IMR-90 (cell line): ENCODE data around the gene TNFAIP8L1. TPM values are rescaled to one million over a fixed set of nuclear protein-coding genes. Genes with fewer than 3 reads are reported as not detected.
A peak's percentile ranks its signal among the peaks of the same experiment; 100 is the strongest.

Experiments
- ATAC-seq: fragments of 200-7000 bp; cut with Tn5 transposase; 2 replicates; pipeline ENCODE4 v1.9.1; 2020; ENCODE audit warnings: low read depth, mild to moderate bottlenecking, moderate library complexity
- BruUV-seq: library from RNA; stranded (reverse); fragments of 400-500 nt; replicated peaks from 2 replicates; lab custom pipeline; 2021; lab: Mats Ljungman, UMichigan
- CTCF ChIA-PET: fragments of 300-600 bp; formaldehyde crosslinking; extraction: SDS; loops from one replicate; lab custom pipeline; 2021; ENCODE audit warnings: antibody characterized with exemption; lab: Yijun Ruan, JAX
- POLR2A ChIA-PET: fragments of 300-600 bp; sonication (Branson Sonifier 250); formaldehyde crosslinking; loops from one replicate; lab custom pipeline; 2022; ENCODE audit warnings: antibody characterized with exemption; ENCODE audit not compliant: unreplicated experiment; lab: Charles Lee
- DNase-seq: peaks from one replicate; pipeline ENCODE4 v3.0.0; 2013
- H2AFZ ChIP-seq: replicated peaks from 2 replicates; pipeline ENCODE3; 2013; ENCODE audit warnings: low read length, mild to moderate bottlenecking; ENCODE audit not compliant: poor library complexity
- H2AK5ac ChIP-seq: 2 replicates; pipeline ENCODE4 v1.6.1; 2013; ENCODE audit warnings: low read depth, low read length, inconsistent platforms
- H2AK9ac ChIP-seq: replicated peaks from 2 replicates; pipeline ENCODE3; 2013; ENCODE audit warnings: mild to moderate bottlenecking, low read depth, low read length, moderate library complexity; ENCODE audit not compliant: poor library complexity
- H2BK120ac ChIP-seq: 2 replicates; pipeline ENCODE4 v1.6.1; 2013; ENCODE audit warnings: low read depth, low read length, inconsistent platforms
- H2BK15ac ChIP-seq: 3 replicates; pipeline ENCODE4 v1.6.1; 2013; ENCODE audit warnings: low read depth, low read length, inconsistent platforms
- H2BK20ac ChIP-seq: 2 replicates; pipeline ENCODE4 v1.6.1; 2013; ENCODE audit warnings: low read depth, mild to moderate bottlenecking, inconsistent platforms, low read length, moderate library complexity
- H2BK5ac ChIP-seq: 2 replicates; pipeline ENCODE4 v1.6.1; 2013; ENCODE audit warnings: mild to moderate bottlenecking, low read depth, low read length, inconsistent platforms; ENCODE audit not compliant: poor library complexity, severe bottlenecking
- H3K14ac ChIP-seq: replicated peaks from 2 replicates; pipeline ENCODE4 v1.6.1; 2013; ENCODE audit warnings: low read depth, low read length, inconsistent platforms
- H3K18ac ChIP-seq: 2 replicates; pipeline ENCODE4 v1.6.1; 2013; ENCODE audit warnings: low read depth, low read length, control low read depth
- H3K23ac ChIP-seq: 2 replicates; pipeline ENCODE4 v1.6.1; 2013; ENCODE audit warnings: low read depth, low read length, inconsistent platforms
- H3K27ac ChIP-seq: 2 replicates; pipeline ENCODE4 v1.5.1; 2013; ENCODE audit warnings: mild to moderate bottlenecking, control low read depth, low read length; ENCODE audit not compliant: insufficient read depth
- H3K27me3 ChIP-seq: 2 replicates; pipeline ENCODE4 v1.6.1; 2013; ENCODE audit warnings: low read length; ENCODE audit not compliant: control insufficient read depth, insufficient read depth
- H3K36me3 ChIP-seq: 2 replicates; pipeline ENCODE4 v1.6.1; 2013; ENCODE audit warnings: low read length, mixed read lengths; ENCODE audit not compliant: control insufficient read depth, insufficient read depth
- H3K4ac ChIP-seq: 2 replicates; pipeline ENCODE4 v1.6.1; 2013; ENCODE audit warnings: low read depth, low read length, inconsistent platforms
- H3K4me1 ChIP-seq: 2 replicates; pipeline ENCODE4 v1.6.1; 2013; ENCODE audit warnings: low read length, mixed read lengths; ENCODE audit not compliant: control insufficient read depth, insufficient read depth
- H3K4me2 ChIP-seq: 2 replicates; pipeline ENCODE4 v1.6.1; 2013; ENCODE audit warnings: low read depth, mild to moderate bottlenecking, control low read depth, low read length, moderate library complexity
- H3K4me3 ChIP-seq: 2 replicates; pipeline ENCODE4 v1.5.1; 2013; ENCODE audit warnings: low read depth, mild to moderate bottlenecking, control low read depth, low read length, moderate library complexity; ENCODE audit not compliant: insufficient read depth
- H3K56ac ChIP-seq: 2 replicates; pipeline ENCODE4 v1.6.1; 2013; ENCODE audit warnings: low read length, inconsistent platforms; ENCODE audit not compliant: insufficient read depth; ENCODE audit errors: extremely low read depth
- H3K79me1 ChIP-seq, 2 experiments: 2 replicates each; pipeline ENCODE4 v1.6.1; 2013; ENCODE audit warnings: low read length in 2 of 2, inconsistent platforms in 1 of 2, low read depth in 1 of 2
- H3K9ac ChIP-seq: 2 replicates; pipeline ENCODE4 v1.6.1; 2013; ENCODE audit warnings: low read depth, low read length, control low read depth
- H3K9me1 ChIP-seq: 2 replicates; pipeline ENCODE4 v1.6.1; 2013; ENCODE audit warnings: low read length, inconsistent platforms; ENCODE audit not compliant: insufficient read depth
- H3K9me3 ChIP-seq: 2 replicates; pipeline ENCODE4 v1.6.1; 2013; ENCODE audit warnings: low read length; ENCODE audit not compliant: control insufficient read depth, insufficient read depth
- H4K20me1 ChIP-seq: 2 replicates; pipeline ENCODE4 v1.6.1; 2013; ENCODE audit warnings: low read length, inconsistent platforms; ENCODE audit not compliant: insufficient read depth
- H4K5ac ChIP-seq: 2 replicates; pipeline ENCODE4 v1.6.1; 2013; ENCODE audit warnings: mild to moderate bottlenecking, low read depth, low read length, control low read depth
- H4K8ac ChIP-seq, 2 experiments: 2 replicates each; pipeline ENCODE4 v1.6.1; 2013; ENCODE audit warnings: low read depth in 2 of 2, low read length in 2 of 2, control low read depth in 1 of 2, inconsistent platforms in 1 of 2
- H4K91ac ChIP-seq: 2 replicates; pipeline ENCODE4 v1.6.1; 2013; ENCODE audit warnings: low read depth, low read length, inconsistent platforms; ENCODE audit not compliant: insufficient read depth
- BHLHE40 ChIP-seq: fragments of 150-350 bp; IDR thresholded peaks from 2 replicates; pipeline ENCODE4 v1.6.1; 2016; ENCODE audit warnings: mild to moderate bottlenecking, low read depth, low read length
- CEBPB ChIP-seq: IDR thresholded peaks from 2 replicates; pipeline ENCODE4 v1.6.1; 2012; ENCODE audit warnings: low read depth, low read length, improper control_type of control experiment
- CHD1 ChIP-seq: IDR thresholded peaks from 2 replicates; pipeline ENCODE4 v1.6.1; 2012; ENCODE audit warnings: low read depth, low read length, improper control_type of control experiment
- FOS ChIP-seq: fragments of 150-350 bp; IDR thresholded peaks from 2 replicates; pipeline ENCODE4 v1.6.1; 2016; ENCODE audit warnings: low read depth, low read length
- MAFK ChIP-seq: IDR thresholded peaks from 2 replicates; pipeline ENCODE4 v1.6.1; 2012; ENCODE audit warnings: low read depth, low read length, improper control_type of control experiment
- MAZ ChIP-seq: IDR thresholded peaks from 2 replicates; pipeline ENCODE4 v1.6.1; 2012; ENCODE audit warnings: low read depth, mild to moderate bottlenecking, low read length, improper control_type of control experiment, moderate library complexity, borderline replicate concordance
- MXI1 ChIP-seq: IDR thresholded peaks from 2 replicates; pipeline ENCODE4 v1.6.1; 2012; ENCODE audit warnings: low read depth, mild to moderate bottlenecking, low read length, moderate library complexity, borderline replicate concordance
- RAD21 ChIP-seq: IDR thresholded peaks from 2 replicates; pipeline ENCODE4 v1.6.1; 2012; ENCODE audit warnings: low read length, improper control_type of control experiment
- RCOR1 ChIP-seq: IDR thresholded peaks from 2 replicates; pipeline ENCODE4 v1.6.1; 2012; ENCODE audit warnings: mild to moderate bottlenecking, low read length, improper control_type of control experiment; ENCODE audit not compliant: insufficient replicate concordance
- RFX5 ChIP-seq: IDR thresholded peaks from 2 replicates; pipeline ENCODE4 v1.8.0; 2012; ENCODE audit warnings: low read depth, mild to moderate bottlenecking, low read length, moderate library complexity
- SMC3 ChIP-seq: fragments of 150-350 bp; IDR thresholded peaks from 2 replicates; pipeline ENCODE4 v1.6.1; 2016; ENCODE audit warnings: low read depth, mild to moderate bottlenecking, antibody characterized with exemption, low read length, moderate library complexity
- USF2 ChIP-seq: fragments of 150-350 bp; IDR thresholded peaks from 2 replicates; pipeline ENCODE4 v1.6.1; 2017; ENCODE audit warnings: mild to moderate bottlenecking, antibody characterized with exemption, low read length, low read depth
- WGBS, 2 experiments: methylation state at CpG; one replicate each; pipeline versions ENCODE4 v1.1.5 to v1.1.7; 2013; ENCODE audit warnings: missing lambda C conversion rate in 2 of 2; ENCODE audit not compliant: insufficient read length in 1 of 2; ENCODE audit errors: extremely low coverage in 2 of 2; 5-methylcytosine and 5-hydroxymethylcytosine counted together
- dilution Hi-C: fragments of 300-500 bp; cut with HindIII; formaldehyde crosslinking; loops from one replicate; pipeline ENCODE4 v1.14.3; 2018; ENCODE audit warnings: low sequenced_read_pairs; ENCODE audit not compliant: unreplicated experiment
- in situ Hi-C: fragments of 300-500 bp; cut with MboI; formaldehyde crosslinking; loops from 3 replicates; pipeline ENCODE4 v1.14.3; 2019; ENCODE audit warnings: low sequenced_read_pairs, inconsistent platforms, mixed read lengths
- intact Hi-C: fragments of 100-400 bp; cut with micrococcal nuclease; formaldehyde crosslinking; loops from 2 replicates; pipeline ENCODE4 v1.10.0; 2022
- polyA plus RNA-seq, 3 experiments: library from polyadenylated mRNA; depleted of rRNA; stranded (reverse); fragments of >200 nt; gene quantifications; 2 replicates each; pipeline ENCODE4 v1.2.3, GENCODE V29; 2012; ENCODE audit warnings: low replicate concordance in 1 of 3
- total RNA-seq: library from RNA; depleted of rRNA; stranded (reverse); fragments of >200 nt; gene quantifications from 2 replicates; pipeline ENCODE4 v1.2.3, GENCODE V29; 2012
- TF ChIP-seq, protein P1 (sequence below): conservative IDR thresholded peaks from 2 replicates; pipeline ENCODE4 v1.5.1; 2012; ENCODE audit warnings: mild to moderate bottlenecking, low read depth, low read length, improper control_type of control experiment
- TF ChIP-seq, protein P2 (sequence below): fragments of 150-350 bp; IDR thresholded peaks from 2 replicates; pipeline ENCODE4 v1.6.1; 2016; ENCODE audit warnings: low read depth, mild to moderate bottlenecking, low read length, moderate library complexity, borderline replicate concordance

The TNFAIP8L1 gene
- total and polyA plus RNA-seq, 2 of the 4 experiments (the other 2 are of a cell fraction): 2.5 to 6.0 TPM

GRCh38 chr19:4596033-4596904, 43.0 kb upstream of the TNFAIP8L1 start:
- peaks cover 3% of the 10 kb centered on the region; the same call in 1 of the 2 replicates for H3K4me1 ChIP-seq
- peak overlapping the region; percentile 46 for H2AFZ ChIP-seq
- in situ Hi-C loops (no loop called here), dilution Hi-C loops (no loop called here), intact Hi-C loops (no loop called here)
- no peak overlapping the region for H2AK5ac ChIP-seq
- H3K23ac ChIP-seq: no peak overlapping the region
- H2BK120ac ChIP-seq: no peak overlapping the region
- BruUV-seq: no TSS peak
- no peak overlapping the region for H3K27ac ChIP-seq
- H3K79me1 ChIP-seq: no peaks in the 10 kb centered on the region
- no peaks in the 10 kb centered on the region for H3K9me1 ChIP-seq
- DNase-seq (no peak), ATAC-seq (no peak)
- peaks cover 34% of the 10 kb centered on the region for H3K27me3 ChIP-seq
- H4K20me1 ChIP-seq: no peaks in the 10 kb centered on the region
- no peak overlapping the region for H3K9ac ChIP-seq
- H3K4me3 ChIP-seq: no peak overlapping the region
- no peak overlapping the region for H3K14ac ChIP-seq
- H3K4ac ChIP-seq: no peak overlapping the region
- H3K9me3 ChIP-seq: no peaks in the 10 kb centered on the region
- no peaks in the 10 kb centered on the region for H3K36me3 ChIP-seq
- no peak overlapping the region for H4K5ac ChIP-seq
- H2AK9ac ChIP-seq: peak overlapping the region; percentile 42
- H4K8ac ChIP-seq: no peak overlapping the region
- no peak overlapping the region for H2BK15ac ChIP-seq
- no peak overlapping the region for H2BK20ac ChIP-seq
- CTCF ChIA-PET: no interaction called here
- WGBS, 2 experiments: 40% methylated on average over 5 of the region's 21 CpGs; no CpG with 5 or more reads in 1 of the 2 experiments
- no peak overlapping the region for H3K18ac ChIP-seq
- no peak overlapping the region for H2BK5ac ChIP-seq
- no peak overlapping the region for H3K4me2 ChIP-seq
- no peak overlapping the region for H3K56ac ChIP-seq
- no peak overlapping the region for H4K91ac ChIP-seq
- POLR2A ChIA-PET: no interaction called here
- TF ChIP-seq FOS (no peak), RAD21 (no peak), BHLHE40 (no peak), USF2 (no peak), MAFK (no peak), MAZ (no peak), SMC3 (no peak), CEBPB (no peak), CHD1 (no peak), RFX5 (no peak), MXI1 (no peak), RCOR1 (no peak)
- TF ChIP-seq, protein P1, sequence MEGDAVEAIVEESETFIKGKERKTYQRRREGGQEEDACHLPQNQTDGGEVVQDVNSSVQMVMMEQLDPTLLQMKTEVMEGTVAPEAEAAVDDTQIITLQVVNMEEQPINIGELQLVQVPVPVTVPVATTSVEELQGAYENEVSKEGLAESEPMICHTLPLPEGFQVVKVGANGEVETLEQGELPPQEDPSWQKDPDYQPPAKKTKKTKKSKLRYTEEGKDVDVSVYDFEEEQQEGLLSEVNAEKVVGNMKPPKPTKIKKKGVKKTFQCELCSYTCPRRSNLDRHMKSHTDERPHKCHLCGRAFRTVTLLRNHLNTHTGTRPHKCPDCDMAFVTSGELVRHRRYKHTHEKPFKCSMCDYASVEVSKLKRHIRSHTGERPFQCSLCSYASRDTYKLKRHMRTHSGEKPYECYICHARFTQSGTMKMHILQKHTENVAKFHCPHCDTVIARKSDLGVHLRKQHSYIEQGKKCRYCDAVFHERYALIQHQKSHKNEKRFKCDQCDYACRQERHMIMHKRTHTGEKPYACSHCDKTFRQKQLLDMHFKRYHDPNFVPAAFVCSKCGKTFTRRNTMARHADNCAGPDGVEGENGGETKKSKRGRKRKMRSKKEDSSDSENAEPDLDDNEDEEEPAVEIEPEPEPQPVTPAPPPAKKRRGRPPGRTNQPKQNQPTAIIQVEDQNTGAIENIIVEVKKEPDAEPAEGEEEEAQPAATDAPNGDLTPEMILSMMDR: no peak
- TF ChIP-seq, protein P2, sequence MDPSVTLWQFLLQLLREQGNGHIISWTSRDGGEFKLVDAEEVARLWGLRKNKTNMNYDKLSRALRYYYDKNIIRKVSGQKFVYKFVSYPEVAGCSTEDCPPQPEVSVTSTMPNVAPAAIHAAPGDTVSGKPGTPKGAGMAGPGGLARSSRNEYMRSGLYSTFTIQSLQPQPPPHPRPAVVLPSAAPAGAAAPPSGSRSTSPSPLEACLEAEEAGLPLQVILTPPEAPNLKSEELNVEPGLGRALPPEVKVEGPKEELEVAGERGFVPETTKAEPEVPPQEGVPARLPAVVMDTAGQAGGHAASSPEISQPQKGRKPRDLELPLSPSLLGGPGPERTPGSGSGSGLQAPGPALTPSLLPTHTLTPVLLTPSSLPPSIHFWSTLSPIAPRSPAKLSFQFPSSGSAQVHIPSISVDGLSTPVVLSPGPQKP: no peak
